Inflammatory macrophage treated with lipopolysaccharide for 1 hour (primary cell): ENCODE measurements around the gene HOXB7.

Source experiments
- DNase-seq, 2 donors: peaks; one replicate each; pipeline ENCODE4 v3.0.0-alpha.2; 2020 to 2022

HOXB7 gene

DNA sequence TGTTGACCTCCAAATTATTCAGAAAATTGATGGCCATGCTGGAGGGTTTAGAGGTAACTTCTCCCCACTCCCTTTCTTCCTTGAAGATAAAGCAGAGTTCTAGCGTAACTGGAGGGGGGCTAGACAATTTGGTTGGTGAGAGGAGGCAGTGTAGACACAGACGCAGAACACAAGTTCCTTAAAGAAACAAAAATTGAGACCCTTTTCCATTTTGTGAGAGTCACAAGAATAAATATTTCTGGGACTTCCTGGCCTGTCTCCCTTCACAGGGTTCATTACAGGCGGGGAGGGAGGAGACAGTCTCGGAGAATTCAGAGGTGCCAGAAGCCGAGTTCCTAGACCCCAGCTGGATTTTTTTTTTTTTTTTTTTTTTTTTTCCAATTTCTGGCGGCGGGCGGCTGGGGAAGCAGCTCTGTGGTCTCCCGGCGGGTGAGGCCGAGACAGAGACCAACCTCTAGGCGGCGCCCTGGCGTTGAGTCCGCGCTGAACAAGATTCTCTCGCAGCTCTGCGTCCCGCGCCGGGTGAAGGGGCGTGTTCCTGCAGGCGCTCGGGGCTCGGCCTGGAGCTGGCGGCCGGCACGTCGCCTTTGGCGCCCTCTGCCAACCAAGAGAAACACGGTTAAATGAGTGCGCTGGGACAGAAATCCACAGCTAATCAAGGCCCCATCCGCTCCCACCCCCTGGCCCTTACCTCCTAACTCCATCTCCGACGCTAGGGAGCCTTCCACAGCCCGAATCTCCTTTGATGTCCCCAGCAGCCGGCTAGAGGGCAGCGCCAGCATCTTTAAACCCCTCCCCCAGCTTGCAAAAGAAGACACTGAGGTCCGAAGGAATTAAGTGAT lies 25.6 kb upstream of the HOXB7 start:
- DNase-seq: peak; percentile 28 to 58

DNA sequence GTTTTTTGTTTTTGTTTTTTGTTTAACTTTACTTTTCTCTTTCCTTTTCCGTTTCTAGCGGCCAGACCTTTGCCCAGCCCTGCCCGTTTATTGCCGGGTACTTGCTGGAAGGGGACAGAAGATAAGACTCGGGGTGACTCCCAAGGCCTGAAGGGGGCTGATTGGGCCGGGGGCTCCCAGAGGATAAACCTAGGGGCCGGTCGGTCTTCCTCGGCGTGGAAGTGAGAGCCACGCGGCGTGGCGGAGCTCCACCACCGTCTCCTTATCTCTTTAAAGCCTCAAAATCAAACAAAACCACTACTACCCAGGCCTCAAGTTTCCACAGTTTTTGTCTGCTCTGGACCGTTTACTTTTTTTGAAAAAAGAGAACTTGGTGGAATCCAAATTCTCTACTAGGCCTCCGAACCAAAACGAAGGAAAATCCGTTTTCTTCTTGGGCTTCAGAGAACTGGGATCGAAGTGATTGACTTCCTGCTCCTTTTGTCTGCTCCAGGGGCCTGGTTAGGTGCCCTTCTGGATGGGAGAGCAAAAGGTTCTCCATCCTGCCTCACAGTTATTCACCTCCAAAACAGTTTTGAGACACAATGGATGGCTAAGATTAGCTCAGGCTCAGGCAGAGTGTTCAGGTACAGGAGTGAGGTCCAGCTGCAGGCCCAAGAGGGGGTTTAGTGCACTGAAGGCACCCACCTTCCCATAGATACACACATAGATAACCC lies 23.8 kb upstream of the HOXB7 start:
- no peak for DNase-seq

DNA sequence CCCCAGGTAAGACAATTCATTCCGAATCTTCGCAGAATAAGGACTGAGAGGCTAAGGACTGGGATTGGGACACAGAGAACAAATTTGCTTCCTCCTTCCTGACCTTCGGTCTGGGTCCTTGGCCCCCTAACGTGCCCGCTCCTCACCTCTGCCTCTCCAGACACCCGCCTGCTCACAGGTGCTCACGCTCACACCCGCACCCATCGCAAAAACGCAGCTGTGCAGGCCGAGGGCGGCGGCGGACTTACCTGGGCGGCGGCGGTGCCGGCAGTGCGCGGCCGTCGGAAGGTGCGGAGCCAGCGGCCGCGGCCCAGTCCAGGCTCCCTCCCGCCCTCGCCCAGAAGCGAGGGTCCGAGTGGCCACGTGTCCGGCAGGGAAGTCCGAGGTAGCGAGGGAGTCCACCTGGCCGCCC lies 22.5 kb upstream of the HOXB7 start:
- DNase-seq: no peak

DNA sequence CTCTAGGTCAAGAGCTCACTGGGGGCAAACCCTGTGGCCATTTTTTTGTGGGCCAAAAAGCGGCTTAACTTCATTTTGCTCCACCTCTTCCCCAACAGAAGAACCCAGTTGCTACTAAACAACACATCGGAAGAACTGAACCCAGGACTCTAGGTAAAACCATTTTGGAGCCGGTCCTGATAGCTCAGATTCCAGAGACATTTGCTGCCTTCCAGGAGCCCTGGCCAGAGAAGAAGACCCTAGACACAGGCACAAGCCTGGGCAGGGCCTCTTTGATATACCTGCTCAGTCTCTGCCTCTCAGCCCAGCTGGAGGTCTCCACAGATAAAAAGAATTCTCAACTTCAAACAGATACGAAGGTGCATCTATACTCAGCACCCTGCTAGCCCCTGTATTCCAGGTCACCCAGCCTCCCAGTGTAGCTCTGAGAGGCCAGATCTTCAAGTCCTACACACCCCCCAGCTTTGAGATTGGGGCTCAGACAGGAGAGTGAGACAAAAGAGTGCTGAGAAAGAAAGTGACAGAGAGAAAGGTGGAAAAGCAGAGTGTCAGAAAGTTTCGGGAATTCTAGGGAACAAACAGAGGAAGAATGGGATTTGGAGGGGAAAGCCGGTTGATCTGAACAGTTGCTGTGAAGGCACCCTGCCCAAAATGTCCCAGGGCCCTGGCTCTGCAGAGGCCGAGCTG lies 21.9 kb upstream of the HOXB7 start:
- DNase-seq: no peak

DNA sequence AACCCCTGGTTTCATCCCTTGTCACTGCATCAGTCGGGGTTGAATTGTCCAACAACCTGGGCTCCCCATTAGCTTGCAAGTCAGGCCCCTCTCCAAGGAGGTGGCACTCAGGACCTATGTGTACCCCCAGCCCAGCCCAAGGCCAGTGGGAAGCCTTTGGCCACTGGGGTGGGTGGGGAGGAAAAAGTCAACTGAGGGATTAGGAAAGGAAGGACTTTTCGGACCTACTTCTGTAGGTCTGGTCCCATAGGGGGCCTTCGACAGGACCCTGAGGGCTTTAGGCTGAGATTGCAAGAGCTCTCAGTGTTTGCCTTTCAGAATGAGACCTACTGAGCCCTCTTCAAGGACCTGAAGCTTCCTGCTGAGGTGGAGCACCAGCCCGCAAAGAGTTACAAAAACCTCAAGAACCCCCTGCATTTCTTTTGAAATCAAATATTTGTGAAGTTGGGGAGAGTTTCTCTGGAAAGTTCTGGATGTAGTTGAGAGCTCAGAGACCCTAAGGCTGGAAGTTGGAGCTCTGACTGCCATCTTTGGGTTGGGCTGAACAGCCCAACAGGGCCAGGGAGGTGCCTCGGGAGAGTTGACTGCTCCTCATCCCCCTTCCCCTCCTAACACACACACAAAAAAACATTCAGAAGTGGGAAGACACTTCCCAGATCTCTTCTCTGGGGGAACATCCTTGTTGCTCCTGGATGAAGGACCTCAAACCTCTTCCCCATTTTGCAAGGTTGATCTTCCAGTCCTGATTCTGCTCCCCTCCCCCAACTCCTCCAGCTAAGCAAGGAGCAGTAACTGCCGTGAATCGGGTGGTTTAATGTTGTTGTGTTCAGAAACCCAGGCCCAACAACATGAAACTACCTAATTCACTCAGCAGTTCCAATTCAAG lies 21.1 kb upstream of the HOXB7 start:
- DNase-seq: no peak

DNA sequence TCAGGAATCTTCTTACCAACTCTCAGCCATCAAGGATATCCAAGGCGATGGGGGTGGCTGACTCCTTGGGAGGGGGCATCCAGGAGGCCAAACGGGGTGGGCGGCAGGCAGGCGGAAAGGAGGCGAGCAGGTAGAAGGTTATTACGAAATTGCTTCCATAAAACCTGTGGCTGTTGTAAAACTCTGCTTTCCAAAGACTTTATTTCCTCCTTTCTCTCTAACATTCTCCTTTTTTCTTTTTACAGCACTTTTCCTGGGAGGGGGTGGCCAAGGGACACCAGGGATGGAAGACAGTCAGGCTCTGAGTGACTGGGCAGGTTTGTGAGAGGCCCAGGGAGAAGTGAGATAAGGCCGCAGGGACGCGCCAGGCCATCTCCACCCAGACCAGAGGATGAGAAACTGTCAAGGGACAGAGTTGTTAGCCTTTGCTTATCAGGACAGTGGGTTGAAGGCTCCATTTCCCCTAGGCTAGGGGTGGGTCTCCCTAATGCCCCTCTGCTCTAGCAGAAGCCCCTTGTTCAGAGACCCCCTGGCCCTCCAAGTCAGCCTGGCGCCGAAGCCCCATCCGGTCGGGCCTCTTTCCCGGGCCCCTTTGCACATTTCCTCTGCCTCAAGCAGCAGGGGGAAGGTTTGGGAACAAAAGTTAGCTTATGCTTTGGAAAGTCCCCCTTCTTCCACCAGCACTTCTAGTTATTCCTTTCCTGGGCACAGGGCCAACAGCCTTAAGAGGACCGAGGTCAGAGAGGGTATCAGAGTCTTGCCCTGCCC lies 20.3 kb upstream of the HOXB7 start:
- no peak for DNase-seq

DNA sequence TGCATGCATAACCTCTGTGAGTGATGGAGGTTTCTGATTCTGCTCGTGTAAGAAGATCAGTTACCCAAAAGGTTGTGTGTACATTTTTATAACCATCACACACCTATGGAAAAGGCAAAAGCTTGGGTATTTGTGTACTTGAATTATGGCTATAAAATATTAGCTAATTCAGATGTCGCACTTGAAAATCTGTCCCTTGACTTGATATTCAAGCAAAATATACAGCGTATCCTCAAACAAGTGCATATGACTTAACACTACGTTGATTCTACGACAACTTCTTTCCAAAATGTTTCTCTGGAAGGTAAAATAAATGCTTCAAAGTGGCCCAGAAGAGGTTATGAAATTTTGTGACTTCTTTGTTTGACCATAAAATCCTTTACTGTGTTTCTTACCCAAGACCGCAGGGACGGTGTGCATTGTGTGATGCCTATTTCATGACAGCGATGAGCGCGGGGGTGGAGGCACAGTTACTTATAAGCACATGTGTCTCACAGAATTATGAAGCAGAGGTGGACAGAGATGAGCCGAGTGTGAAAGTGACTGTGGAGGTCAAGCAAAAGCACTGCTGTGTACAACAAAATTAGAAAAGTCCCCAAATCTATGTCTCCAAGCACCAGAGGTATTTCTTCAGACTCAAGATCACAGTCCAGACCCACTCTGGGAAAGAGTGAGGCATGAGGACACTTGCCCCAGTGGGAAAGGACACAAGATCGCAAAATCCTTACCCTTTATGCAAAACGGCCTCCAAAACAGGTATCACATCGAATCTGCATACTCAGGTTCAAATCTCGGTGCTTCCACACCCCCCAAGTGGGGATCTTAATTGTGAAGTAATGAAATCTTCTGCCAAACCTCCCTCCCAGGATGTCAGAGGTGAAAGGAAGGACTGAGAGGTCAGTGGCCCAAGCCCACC lies 19.4 kb upstream of the HOXB7 start:
- DNase-seq: no peak

DNA sequence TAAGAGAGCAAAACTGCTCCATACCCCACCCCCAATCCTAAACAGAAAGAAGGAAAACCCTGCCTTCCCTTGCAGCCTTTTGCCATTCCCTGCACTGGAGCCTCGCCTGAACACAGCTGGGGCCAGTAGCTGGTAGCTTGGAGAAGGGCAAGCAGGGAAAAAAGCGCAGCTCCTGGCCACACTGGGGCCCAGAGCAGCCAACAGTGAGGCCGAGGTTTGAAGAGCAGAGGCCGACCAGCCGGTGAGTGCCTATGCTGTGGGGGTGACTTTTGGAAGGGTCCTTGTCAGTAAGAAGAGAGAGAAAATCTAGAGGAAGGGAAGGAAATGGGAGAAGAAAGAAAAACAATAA lies 18.6 kb upstream of the HOXB7 start:
- DNase-seq: no peak

DNA sequence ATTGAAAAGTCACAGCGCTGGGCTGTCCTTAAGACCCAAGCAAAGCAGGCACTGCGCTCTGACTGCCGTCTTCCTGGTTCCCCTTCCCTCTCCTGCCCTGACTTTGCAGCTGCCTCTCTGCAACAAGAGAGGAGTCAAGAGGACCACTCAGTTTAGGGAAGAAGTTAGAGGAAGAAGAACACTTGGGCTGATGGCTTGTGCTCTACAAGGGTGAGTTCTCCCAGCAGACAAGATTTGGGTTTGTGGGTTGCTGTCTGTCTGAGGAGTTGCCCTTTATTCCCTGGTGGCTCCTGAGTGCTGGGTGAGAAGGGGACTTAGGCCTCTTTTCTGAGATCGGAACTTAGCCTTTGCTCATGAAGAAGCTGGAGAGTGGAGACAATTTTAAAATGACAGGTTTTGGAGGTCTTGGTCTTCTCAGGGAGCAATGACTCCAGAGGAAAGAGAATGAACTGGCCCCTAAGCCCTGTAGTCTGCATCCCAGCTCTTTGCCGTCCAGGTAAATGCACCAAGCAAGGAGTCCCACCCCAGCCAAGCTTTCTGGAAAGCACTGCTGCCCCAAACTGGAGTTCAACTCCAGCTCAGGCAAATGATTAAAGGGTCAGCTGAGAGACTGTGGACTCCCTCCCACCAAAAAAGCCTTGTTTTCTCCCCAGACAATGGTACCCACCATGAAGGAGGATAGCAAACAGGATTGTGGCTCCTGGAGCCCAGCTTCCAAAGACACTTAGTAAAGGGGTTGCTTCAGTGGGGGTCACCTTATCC lies 18.0 kb upstream of the HOXB7 start:
- no peak for DNase-seq

DNA sequence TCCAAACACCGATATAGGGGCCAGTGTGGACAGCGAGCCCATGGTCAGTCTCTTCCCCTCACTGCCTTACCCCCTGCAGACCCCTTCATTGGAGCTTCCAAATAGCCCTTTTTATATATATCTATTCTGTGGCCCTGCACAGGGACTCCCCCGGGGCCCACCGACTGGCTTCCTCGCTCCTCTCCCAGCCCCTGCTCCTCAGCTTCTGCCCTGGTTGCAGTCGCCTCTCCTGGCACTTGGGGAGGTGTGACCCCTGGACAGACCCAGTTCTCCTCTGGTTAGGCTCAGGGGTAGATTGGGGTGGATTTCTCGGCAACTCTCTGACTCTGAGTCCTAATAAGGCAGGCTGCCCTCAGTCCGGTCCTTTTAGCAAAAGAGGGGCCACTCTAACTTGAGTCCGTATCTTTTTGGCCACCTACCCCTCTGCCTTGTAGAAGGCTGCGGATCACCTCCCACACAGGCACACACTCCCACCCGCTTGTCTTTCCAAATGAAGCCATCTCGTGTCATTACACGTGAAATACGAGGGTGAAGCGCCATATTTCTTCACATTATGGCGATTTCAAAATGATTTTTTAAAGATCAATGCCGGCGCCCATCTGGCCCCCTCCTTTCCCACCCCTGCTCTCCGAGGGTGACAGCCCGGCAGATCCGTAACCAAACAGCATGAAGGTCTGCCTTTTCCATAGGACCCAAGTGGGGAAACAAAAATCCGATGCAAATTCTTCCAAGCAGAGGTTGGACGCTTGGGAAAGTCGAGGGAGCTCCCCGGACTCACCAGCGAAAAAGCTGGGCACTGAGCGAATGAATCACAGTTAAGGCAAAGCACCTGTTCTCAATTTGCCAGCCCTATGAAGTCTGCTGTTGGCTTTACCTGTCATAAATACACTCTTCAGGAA lies 17.1 kb upstream of the HOXB7 start:
- no peak for DNase-seq

DNA sequence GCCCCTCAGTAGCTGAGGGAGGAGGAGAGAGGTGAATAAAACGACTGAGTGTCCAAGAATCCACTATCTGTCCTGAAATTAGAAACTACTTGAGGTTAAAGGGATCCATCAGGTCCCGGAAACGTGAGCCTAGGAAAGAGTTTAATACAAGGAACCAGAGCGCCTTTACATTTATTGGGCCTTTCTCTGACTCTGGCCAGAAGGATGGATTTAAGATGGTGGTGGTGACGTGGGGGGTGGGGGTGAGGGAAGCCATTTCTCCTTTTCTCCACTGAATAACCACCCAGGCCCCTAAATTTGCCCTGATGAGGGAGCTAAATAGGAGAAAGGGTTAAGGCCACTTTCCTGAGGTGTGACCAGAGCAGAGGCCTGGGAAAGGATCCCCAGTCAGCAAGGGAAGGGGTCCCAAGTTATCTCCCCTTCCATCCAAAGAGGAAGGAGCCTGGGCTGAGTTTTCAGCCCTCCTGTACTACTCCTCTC lies 16.3 kb upstream of the HOXB7 start:
- no peak for DNase-seq

DNA sequence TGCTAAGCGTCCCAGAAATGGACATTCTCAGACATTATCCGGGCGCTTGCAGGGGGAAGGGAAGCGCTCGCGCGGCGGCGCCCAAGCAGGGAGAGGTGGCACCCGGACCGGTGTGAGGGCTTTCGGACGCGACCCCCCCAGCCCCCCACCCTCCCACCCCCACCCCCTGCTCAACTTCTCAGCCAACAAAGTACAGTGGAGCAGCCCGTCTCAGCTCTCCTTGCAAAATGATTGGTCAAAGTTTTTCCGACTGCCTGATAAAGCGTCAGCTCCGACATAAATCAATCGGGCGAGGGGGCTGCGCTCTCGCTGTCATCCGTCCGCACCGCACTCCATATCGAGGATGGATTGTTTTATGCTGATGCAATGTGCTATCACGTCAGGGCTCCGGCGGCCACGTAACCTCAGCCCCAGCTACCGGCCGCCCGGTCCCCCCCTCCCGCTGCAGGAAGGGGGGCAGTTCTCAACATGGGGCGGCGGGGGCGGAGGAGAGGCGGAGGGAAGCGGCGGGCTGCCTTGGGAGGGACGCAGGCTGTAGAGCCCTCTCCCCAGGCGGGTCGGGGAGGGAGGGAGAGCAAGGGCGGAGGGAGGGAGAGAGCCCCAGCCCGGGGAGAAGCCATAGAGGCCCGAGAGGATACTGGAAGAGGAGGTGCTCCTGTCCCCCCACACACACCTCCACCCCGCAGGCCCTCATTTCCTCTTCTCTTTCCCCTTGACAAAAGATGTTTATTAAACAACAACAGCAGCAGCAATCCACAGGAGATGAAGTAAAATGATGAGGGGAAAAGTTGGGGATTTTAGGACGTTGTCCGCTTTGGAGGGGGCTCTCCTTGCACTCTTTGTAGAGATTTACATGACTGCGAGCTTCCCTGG lies 15.7 kb upstream of the HOXB7 start, which contains the start of gene HOXB9:
Gene HOXB9 (minus strand): TSS at position 114 of the 873 bp plus-strand sequence. CDS start 89 bp downstream, at position 25.
- no peak for DNase-seq

DNA sequence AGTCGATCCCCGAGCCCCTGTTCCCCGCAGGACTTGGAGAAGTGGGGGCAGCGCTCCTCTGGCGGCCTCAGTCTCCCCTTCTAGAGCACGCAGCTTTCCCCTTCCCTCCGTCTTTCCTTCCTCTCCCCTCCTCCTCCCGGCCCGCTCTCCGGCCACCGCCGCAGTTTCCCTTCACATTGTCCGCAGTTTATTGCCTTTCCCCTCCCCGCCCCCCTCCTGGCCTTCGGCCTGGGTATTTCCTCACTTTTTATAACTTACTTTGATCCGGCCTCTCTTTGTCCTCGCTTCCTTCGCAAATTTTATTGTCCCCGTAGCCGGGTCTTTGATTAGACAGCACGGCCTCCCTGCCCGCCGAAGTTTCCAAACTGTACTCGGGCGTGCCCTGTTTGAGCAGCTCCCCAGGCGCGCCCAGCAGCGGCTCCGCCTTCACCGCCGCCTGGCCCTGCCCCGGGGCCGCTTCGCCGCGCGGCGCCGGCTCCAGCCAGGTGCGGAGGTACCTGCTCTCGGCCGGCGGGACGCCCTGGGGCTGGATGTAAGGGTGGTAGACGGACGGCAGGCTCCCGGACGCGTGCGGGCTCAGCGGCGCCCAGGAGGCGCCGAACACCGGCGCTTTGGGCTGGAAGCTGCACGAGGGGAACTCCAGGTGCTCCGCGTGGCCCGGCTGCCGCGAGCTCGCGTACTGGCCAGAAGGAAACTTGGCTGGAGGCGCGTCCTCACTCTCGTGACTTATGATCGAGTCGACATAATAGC lies 14.9 kb upstream of the HOXB7 start:
- no peak for DNase-seq

DNA sequence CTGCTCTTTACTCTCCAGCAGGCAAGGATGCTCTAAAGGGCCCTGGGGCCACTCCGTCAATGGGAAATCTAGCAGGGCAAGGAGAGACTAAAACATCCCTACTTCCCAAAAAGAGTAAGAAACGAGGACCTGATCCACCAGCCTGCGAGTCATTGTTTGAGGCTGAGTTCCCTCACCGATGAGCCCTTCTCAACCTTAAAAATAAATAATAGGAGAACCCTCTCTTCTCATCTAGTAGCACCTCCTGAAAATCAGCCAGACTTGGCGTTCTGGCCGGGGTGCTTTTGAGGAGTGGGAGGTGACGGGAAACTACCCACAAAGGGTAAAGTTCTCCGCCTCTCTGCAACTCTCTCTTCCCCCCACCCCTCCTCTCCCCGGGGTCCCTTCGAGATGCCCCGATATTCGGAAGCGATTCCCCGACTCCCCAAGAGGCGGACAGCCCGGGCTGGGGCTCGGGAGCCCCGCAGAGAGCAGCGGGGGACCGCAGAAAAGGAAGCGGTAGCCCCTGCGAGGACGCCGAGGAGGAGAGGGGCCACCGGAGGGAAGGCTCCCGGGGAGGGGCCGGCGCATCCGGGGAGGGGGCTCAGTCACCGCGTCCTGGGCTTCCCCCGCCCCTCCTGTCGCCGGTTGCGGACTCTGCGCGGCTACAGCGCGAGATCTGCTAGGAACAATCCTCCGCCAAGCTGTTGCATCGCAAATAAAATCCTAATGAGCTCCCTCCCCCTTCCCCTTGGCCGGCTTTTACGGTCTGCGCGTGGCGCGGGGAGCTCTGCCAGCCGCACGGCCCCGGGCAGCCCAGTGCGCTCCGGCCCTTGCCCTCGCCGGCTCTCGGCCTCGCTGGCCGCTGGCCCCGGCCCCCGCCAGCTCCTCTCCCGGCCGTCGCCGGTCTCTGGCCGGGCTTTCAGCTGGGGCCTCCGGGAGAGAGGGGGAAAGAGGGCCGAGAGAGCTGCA lies 14.0 kb upstream of the HOXB7 start:
- DNase-seq: no peak

DNA sequence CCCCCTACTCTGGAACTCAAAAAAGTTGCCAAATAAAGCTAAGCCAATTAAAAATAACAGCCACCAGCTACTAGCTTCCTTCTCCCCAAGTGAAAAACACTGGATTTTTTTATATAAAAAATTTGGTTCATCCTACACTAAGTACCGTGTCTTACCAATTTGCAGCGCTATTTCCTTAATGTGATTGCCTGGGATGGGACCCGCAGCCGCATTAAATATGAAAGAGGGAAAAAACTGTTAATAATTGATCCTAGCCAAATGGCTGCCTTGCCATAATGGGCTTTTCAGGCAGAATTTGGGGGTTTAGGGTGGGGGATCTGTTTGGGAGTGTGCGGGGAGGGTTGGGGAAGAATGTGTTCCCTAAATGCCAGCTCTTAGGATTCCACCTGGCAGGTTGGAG lies 13.3 kb upstream of the HOXB7 start:
- no peak for DNase-seq

DNA sequence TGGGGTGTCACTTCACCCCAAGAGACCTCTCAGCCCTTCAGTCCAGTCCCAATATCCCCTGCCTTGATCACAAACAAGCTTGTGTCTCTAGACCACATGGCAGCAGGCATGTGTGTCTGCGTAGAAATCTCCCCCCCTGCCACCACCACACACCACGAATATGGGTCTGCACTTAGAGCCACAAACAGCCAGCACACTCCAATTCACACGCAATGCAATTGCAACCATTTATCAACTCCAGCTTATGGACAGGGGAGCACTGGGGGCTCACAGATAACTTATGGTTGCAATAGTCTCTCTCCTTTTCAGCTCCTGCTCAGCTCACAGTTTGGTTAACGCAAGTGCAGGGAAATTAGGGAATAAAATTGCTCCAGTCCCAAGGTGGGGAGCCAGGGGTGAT lies 12.8 kb upstream of the HOXB7 start:
- DNase-seq: no peak
